ENCODE results near the gene KCTD11. TPM values are rescaled to one million over a fixed set of nuclear protein-coding genes. Genes with fewer than 3 reads are reported as not detected.

Gene KCTD11
- total and polyA plus RNA-seq, 10 of the 15 experiments (the other 5 are each of a cell fraction or from before 2014, with no cell fraction given) = 0.05 to 7.3 (median 2.9) TPM

GRCh38 chr17:7394452-7395191 lies 42.7 kb downstream of the KCTD11 start, which contains the start of gene PLSCR3 (continued):
- no peak for TF ChIP-seq POLR2AphosphoS2 (IDR thresholded peaks at IDR 0.05; ENCODE audit: low read depth, low read length)
- TF ChIP-seq CHD4 (IDR thresholded peaks at IDR 0.05) = no peak
- no peak for TF ChIP-seq MEF2B (IDR thresholded peaks at IDR 0.05; ENCODE audit: partially characterized antibody, poor library complexity, severe bottlenecking)
- no peak for TF ChIP-seq CHD1 (IDR thresholded peaks at IDR 0.05; ENCODE audit: low read depth, low read length)
- no peak for TF ChIP-seq ZBTB33 (IDR thresholded peaks at IDR 0.05)
- TF ChIP-seq CUX1 (IDR thresholded peaks at IDR 0.05; ENCODE audit: insufficient replicate concordance, low read depth, low read length) = no peak
- TF ChIP-seq HDAC2 (IDR thresholded peaks at IDR 0.05) = no peak
- 0 out of 2 replicates have a peak, but pooled peaks have one; percentile 43 for TF ChIP-seq STAT1 (conservative IDR thresholded peaks at IDR 0.05)
- TF ChIP-seq E2F8 (IDR thresholded peaks at IDR 0.05; ENCODE audit: low read depth, partially characterized antibody) = no peak
- no peak for TF ChIP-seq SIN3A (IDR thresholded peaks at IDR 0.05; ENCODE audit: low read depth, low read length)
- TF ChIP-seq ZNF384 (IDR thresholded peaks at IDR 0.05; ENCODE audit: borderline replicate concordance, low read depth, low read length) = no peak
- no peak for TF ChIP-seq SIX5 (IDR thresholded peaks at IDR 0.05; ENCODE audit: low read depth, low read length, severe bottlenecking)
- TF ChIP-seq ZNF687 (IDR thresholded peaks at IDR 0.05) = peak; percentile 74; the same call in 1 of the 2 replicates
- TF ChIP-seq POLR2A (IDR thresholded peaks at IDR 0.05; ENCODE audit: low read depth, low read length) = peak; percentile 83
- 0 out of 2 replicates have a peak, but pooled peaks have one; percentile 53 for TF ChIP-seq RB1 (IDR thresholded peaks at IDR 0.05; ENCODE audit: borderline replicate concordance)

Measured in GM12878 (cell line).